A549 (cell line): ENCODE measurements around the gene COPZ1.

Experiments used
- CTCF ChIP-seq: fragments of >200 bp; sonication (Bioruptor Twin); formaldehyde crosslinking; IDR thresholded peaks from 3 replicates; pipeline ENCODE4 v1.5.1; 2016
- GATA3 ChIP-seq: IDR thresholded peaks from 2 replicates; pipeline ENCODE4 v1.6.1; 2012; ENCODE audit warnings: borderline replicate concordance
- POLR2A ChIP-seq: IDR thresholded peaks from 2 replicates; pipeline ENCODE4 v1.6.1; 2012; ENCODE audit warnings: mild to moderate bottlenecking, low read length
- TP53 ChIP-seq: fragments of 250-450 bp; sonication (Bioruptor Pico); IDR thresholded peaks from 2 replicates; pipeline ENCODE4 v1.5.0; 2021; ENCODE audit warnings: mild to moderate bottlenecking, moderate library complexity

GRCh38 chr12:54352022-54352531 is 27.1 kb downstream of the COPZ1 start:
- TF ChIP-seq POLR2A (no peak), TP53 (CRISPR knock-in tag) (no peak), CTCF (no peak), GATA3 (no peak)
